SK-N-SH (cell line): ENCODE measurements around the gene ECE1. TPM values are rescaled to one million over a fixed set of nuclear protein-coding genes. Genes with fewer than 3 reads are reported as not detected.

ENCODE experiments used
- CTCF ChIA-PET: fragments of 300-600, 350-600 bp; formaldehyde crosslinking; extraction: SDS; loops from one replicate; lab custom pipeline; 2021; lab: Yijun Ruan, JAX
- POLR2A ChIA-PET: fragments of 350-600 bp; sonication (Branson Sonifier 250); formaldehyde crosslinking; extraction: SDS; loops from one replicate; lab custom pipeline; 2020; ENCODE audit warnings: antibody characterized with exemption, inconsistent platforms; lab: Yijun Ruan, JAX
- DNase-seq: peaks from one replicate; pipeline ENCODE4 v3.0.0; 2012
- H2AFZ ChIP-seq: fragments of 200-600 bp; sonication (generic); 2 replicates; pipeline ENCODE4 v1.8.1; 2016; ENCODE audit warnings: antibody characterized with exemption, mild to moderate bottlenecking, low read depth
- H3F3A ChIP-seq: fragments of 200-600 bp; sonication (generic); replicated peaks from 2 replicates; pipeline ENCODE3; 2016; ENCODE audit warnings: antibody characterized with exemption, mild to moderate bottlenecking; ENCODE audit not compliant: insufficient read depth
- H3K27ac ChIP-seq, 2 experiments: fragments of 200-500 bp in 1 of 2; fragments of 200-600 bp in 1 of 2; sonication (Bioruptor generic) in 1 of 2; sonication (generic), shearing (Covaris generic) in 1 of 2; 2 replicates each; pipeline versions ENCODE4 v1.5.1 to v1.6.1; 2014 to 2016; ENCODE audit warnings: low read depth in 2 of 2, inconsistent platforms in 1 of 2, low read length in 1 of 2, mild to moderate bottlenecking in 1 of 2, mixed read lengths in 1 of 2
- H3K27me3 ChIP-seq: fragments of 200-600 bp; sonication (generic), shearing (Covaris generic); 2 replicates; pipeline ENCODE4 v1.6.1; 2016; ENCODE audit warnings: mixed run types; ENCODE audit not compliant: insufficient read depth
- H3K36me3 ChIP-seq, 2 experiments: fragments of 200-500 bp in 1 of 2; fragments of 200-600 bp in 1 of 2; sonication (Bioruptor generic) in 1 of 2; sonication (generic) in 1 of 2; replicated peaks in 1 of 2; 2 replicates each; pipeline versions ENCODE3 to v1.5.1; 2014 to 2016; ENCODE audit warnings: low read length in 1 of 2, mild to moderate bottlenecking in 1 of 2; ENCODE audit not compliant: insufficient read depth in 2 of 2, control insufficient read depth in 1 of 2
- H3K4me1 ChIP-seq, 2 experiments: fragments of 200-500 bp in 1 of 2; fragments of 200-600 bp in 1 of 2; sonication (Bioruptor generic) in 1 of 2; sonication (generic), shearing (Covaris generic) in 1 of 2; 2 replicates each; pipeline versions ENCODE4 v1.5.1 to v1.6.1; 2014 to 2016; ENCODE audit warnings: low read depth in 1 of 2, low read length in 1 of 2, mixed run types in 1 of 2; ENCODE audit not compliant: insufficient read depth in 2 of 2, control insufficient read depth in 1 of 2
- H3K4me2 ChIP-seq: fragments of 200-600 bp; sonication (generic), shearing (Covaris generic); 2 replicates; pipeline ENCODE4 v1.6.1; 2017; ENCODE audit warnings: mixed run types
- H3K4me3 ChIP-seq, 2 experiments: fragments of 200-500 bp in 1 of 2; fragments of 200-600 bp in 1 of 2; sonication (Bioruptor generic) in 1 of 2; sonication (generic), shearing (Covaris generic) in 1 of 2; 2 replicates each; pipeline versions ENCODE4 v1.5.1 to v1.8.1; 2014 to 2016; ENCODE audit warnings: low read depth in 2 of 2, inconsistent platforms in 1 of 2, low read length in 1 of 2, mild to moderate bottlenecking in 1 of 2, mixed read lengths in 1 of 2, moderate library complexity in 1 of 2
- H3K79me2 ChIP-seq: fragments of 200-600 bp; sonication (generic); 2 replicates; pipeline ENCODE4 v1.8.1; 2017; ENCODE audit warnings: mild to moderate bottlenecking; ENCODE audit not compliant: insufficient read depth
- H3K9ac ChIP-seq: fragments of 200-600 bp; sonication (generic); 2 replicates; pipeline ENCODE4 v1.6.1; 2017; ENCODE audit warnings: mixed run types
- H3K9me2 ChIP-seq: fragments of 200-600 bp; sonication (generic); 2 replicates; pipeline ENCODE4 v1.6.1; 2017; ENCODE audit warnings: mixed run types
- H3K9me3 ChIP-seq: fragments of 200-600 bp; sonication (generic); 2 replicates; pipeline ENCODE4 v1.6.1; 2017; ENCODE audit warnings: mixed run types, mild to moderate bottlenecking, moderate library complexity
- H4K20me1 ChIP-seq: fragments of 200-600 bp; sonication (generic); 2 replicates; pipeline ENCODE4 v1.6.1; 2017; ENCODE audit warnings: mild to moderate bottlenecking, mixed run types; ENCODE audit not compliant: insufficient read depth
- CHD2 ChIP-seq: fragments of 150-350 bp; IDR thresholded peaks from 2 replicates; pipeline ENCODE4 v1.6.1; 2018; ENCODE audit warnings: low read length; ENCODE audit not compliant: partially characterized antibody
- ELF1 ChIP-seq: IDR thresholded peaks from 2 replicates; pipeline ENCODE4 v1.4.0; 2012
- EP300 ChIP-seq, 2 experiments: IDR thresholded peaks; 2 replicates each; pipeline versions ENCODE4 v1.4.0 to v1.6.1; 2012; ENCODE audit warnings: borderline replicate concordance in 1 of 2, low read depth in 1 of 2, low read length in 1 of 2
- FOSL2 ChIP-seq: IDR thresholded peaks from 2 replicates; pipeline ENCODE4 v1.4.0; 2012; ENCODE audit warnings: low read depth, mild to moderate bottlenecking, moderate library complexity, borderline replicate concordance
- FOXJ3 ChIP-seq: sonication (generic); formaldehyde crosslinking; IDR thresholded peaks from 2 replicates; pipeline ENCODE4 v1.5.1; 2020; ENCODE audit warnings: mild to moderate bottlenecking, missing genetic modification reagents
- GABPA ChIP-seq: IDR thresholded peaks from 2 replicates; pipeline ENCODE4 v1.4.0; 2012; ENCODE audit warnings: low read depth, mild to moderate bottlenecking
- GATA2 ChIP-seq: sonication (generic); formaldehyde crosslinking; IDR thresholded peaks from 2 replicates; pipeline ENCODE4 v1.5.0; 2020; ENCODE audit warnings: mild to moderate bottlenecking, missing genetic modification reagents
- MAX ChIP-seq: IDR thresholded peaks from 2 replicates; pipeline ENCODE4 v1.4.0; 2012; ENCODE audit warnings: low read depth
- MEF2A ChIP-seq: IDR thresholded peaks from 2 replicates; pipeline ENCODE4 v1.4.0; 2012; ENCODE audit warnings: low read depth, borderline replicate concordance
- NFIC ChIP-seq: IDR thresholded peaks from 2 replicates; pipeline ENCODE4 v1.4.0; 2012; ENCODE audit warnings: borderline replicate concordance
- NRF1 ChIP-seq: IDR thresholded peaks from 2 replicates; pipeline ENCODE4 v1.6.1; 2012; ENCODE audit warnings: low read depth, mild to moderate bottlenecking, low read length
- RCOR1 ChIP-seq: fragments of 150-350 bp; IDR thresholded peaks from 2 replicates; pipeline ENCODE4 v1.6.1; 2017; ENCODE audit warnings: antibody characterized with exemption, low read length
- RFX5 ChIP-seq: IDR thresholded peaks from 2 replicates; pipeline ENCODE4 v1.6.1; 2012; ENCODE audit warnings: mild to moderate bottlenecking, improper control_type of control experiment, low read length
- SIN3A ChIP-seq: IDR thresholded peaks from 2 replicates; pipeline ENCODE4 v1.6.1; 2012; ENCODE audit warnings: low read depth, mild to moderate bottlenecking, low read length, moderate library complexity, borderline replicate concordance
- SMC3 ChIP-seq: IDR thresholded peaks from 2 replicates; pipeline ENCODE4 v1.6.1; 2012; ENCODE audit warnings: low read depth, low read length, improper control_type of control experiment
- TAF1 ChIP-seq: IDR thresholded peaks from 2 replicates; pipeline ENCODE4 v1.6.1; 2012; ENCODE audit warnings: low read depth, mild to moderate bottlenecking, low read length, moderate library complexity, borderline replicate concordance
- whole genome bisulfite sequencing: methylation state at CpG from one replicate; pipeline ENCODE4 v1.1.6; 2017; ENCODE audit warnings: low lambda C conversion rate; 5-methylcytosine and 5-hydroxymethylcytosine counted together
- polyA plus RNA-seq, 3 experiments: library from polyadenylated mRNA; depleted of rRNA; stranded (reverse); fragments of >200 nt; gene quantifications; 2 replicates each; pipeline ENCODE4 v1.2.3, GENCODE V29; 2012
- TF ChIP-seq, protein P1 (sequence below): IDR thresholded peaks from 2 replicates; pipeline ENCODE4 v1.4.0; 2012; ENCODE audit warnings: low read depth, borderline replicate concordance
- TF ChIP-seq, protein P2 (sequence below): IDR thresholded peaks from 2 replicates; pipeline ENCODE4 v1.6.1; 2012; ENCODE audit warnings: mild to moderate bottlenecking, low read depth, low read length, moderate library complexity

The ECE1 gene
- polyA plus RNA-seq, 1 of the 3 experiments (the other 2 are of a cell fraction): 96.6 TPM

DNA sequence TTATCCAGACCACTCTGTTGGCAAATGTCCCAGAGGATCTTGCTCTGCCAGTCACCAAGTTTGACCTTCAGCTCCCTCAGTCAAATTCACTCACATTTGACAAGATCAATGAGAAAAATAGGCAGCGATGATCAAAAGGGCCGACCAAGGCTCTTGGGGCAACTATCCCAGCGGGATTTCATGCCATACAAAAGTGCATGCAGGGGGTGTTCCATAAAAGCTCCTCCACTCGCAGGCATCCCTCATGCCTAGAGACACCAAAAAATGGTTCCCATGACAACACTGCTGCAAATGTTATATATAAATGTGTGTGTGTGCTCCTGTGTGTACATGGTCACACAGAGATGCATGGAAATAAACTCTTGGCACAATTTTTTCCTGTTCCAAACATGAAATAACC lies 97.4 kb downstream of the ECE1 start:
- Histone ChIP-seq H3K4me3 (no peak overlapping the region), H3K27me3 (no peaks in the 10 kb centered on the region), H3K9me3 (no peaks in the 10 kb centered on the region), H3K4me2 (no peak overlapping the region), H3K27ac (no peak overlapping the region), H3K79me2 (no peaks in the 10 kb centered on the region), H4K20me1 (no peaks in the 10 kb centered on the region), H3F3A (no peaks in the 10 kb centered on the region), H3K9me2 (no peaks in the 10 kb centered on the region), H3K36me3 (no peaks in the 10 kb centered on the region), H3K4me1 (peaks cover 0 to 6% of the 10 kb centered on the region in 2 experiments; a peak in 2 of 4 replicates), H3K9ac (no peak overlapping the region), H2AFZ (no peak overlapping the region)
- 87% methylated on average over 4 of the region's 4 CpGs for WGBS
- ChIA-PET CTCF (interaction anchor here (0.7 to 7.8 kb wide), 6 partner anchors 12 to 496 kb away, joined by 3 to 127 read pairs (median 4); no protein-coding TSS in a partner anchor), POLR2A (interaction anchor here (0.9 kb wide), 1 partner anchor 406 kb away, joined by 3 read pairs; the partner anchor contains the start of gene HP1BP3)
- DNase-seq: peak; percentile 30
- TF ChIP-seq NRF1 (no peak), EP300 (IDR thresholded peaks at IDR 0.05; ENCODE audit: borderline replicate concordance in 1 of 2, low read depth in 1 of 2, low read length in 1 of 2) (no peak), GATA2 (CRISPR knock-in tag) (no peak), MAX (no peak), NFIC (no peak), GABPA (no peak), FOXJ3 (no peak), FOSL2 (no peak), MEF2A (no peak), RCOR1 (no peak), ELF1 (no peak), CHD2 (no peak), SIN3A (no peak), RFX5 (no peak), SMC3 (no peak), TAF1 (no peak)
- TF ChIP-seq, protein P1, sequence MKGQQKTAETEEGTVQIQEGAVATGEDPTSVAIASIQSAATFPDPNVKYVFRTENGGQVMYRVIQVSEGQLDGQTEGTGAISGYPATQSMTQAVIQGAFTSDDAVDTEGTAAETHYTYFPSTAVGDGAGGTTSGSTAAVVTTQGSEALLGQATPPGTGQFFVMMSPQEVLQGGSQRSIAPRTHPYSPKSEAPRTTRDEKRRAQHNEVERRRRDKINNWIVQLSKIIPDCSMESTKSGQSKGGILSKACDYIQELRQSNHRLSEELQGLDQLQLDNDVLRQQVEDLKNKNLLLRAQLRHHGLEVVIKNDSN: no peak
- TF ChIP-seq, protein P2, sequence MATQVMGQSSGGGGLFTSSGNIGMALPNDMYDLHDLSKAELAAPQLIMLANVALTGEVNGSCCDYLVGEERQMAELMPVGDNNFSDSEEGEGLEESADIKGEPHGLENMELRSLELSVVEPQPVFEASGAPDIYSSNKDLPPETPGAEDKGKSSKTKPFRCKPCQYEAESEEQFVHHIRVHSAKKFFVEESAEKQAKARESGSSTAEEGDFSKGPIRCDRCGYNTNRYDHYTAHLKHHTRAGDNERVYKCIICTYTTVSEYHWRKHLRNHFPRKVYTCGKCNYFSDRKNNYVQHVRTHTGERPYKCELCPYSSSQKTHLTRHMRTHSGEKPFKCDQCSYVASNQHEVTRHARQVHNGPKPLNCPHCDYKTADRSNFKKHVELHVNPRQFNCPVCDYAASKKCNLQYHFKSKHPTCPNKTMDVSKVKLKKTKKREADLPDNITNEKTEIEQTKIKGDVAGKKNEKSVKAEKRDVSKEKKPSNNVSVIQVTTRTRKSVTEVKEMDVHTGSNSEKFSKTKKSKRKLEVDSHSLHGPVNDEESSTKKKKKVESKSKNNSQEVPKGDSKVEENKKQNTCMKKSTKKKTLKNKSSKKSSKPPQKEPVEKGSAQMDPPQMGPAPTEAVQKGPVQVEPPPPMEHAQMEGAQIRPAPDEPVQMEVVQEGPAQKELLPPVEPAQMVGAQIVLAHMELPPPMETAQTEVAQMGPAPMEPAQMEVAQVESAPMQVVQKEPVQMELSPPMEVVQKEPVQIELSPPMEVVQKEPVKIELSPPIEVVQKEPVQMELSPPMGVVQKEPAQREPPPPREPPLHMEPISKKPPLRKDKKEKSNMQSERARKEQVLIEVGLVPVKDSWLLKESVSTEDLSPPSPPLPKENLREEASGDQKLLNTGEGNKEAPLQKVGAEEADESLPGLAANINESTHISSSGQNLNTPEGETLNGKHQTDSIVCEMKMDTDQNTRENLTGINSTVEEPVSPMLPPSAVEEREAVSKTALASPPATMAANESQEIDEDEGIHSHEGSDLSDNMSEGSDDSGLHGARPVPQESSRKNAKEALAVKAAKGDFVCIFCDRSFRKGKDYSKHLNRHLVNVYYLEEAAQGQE: no peak
